H9 (cell line): ENCODE results near the gene LAMB4. TPM values are rescaled to one million over a fixed set of nuclear protein-coding genes. Genes with fewer than 3 reads are reported as not detected.

Experiments used
- DNase-seq: peaks from one replicate; pipeline ENCODE4 v3.0.0-alpha.2; 2017
- H2AFZ ChIP-seq: one replicate; pipeline ENCODE4 v1.6.1; 2013; ENCODE audit warnings: mild to moderate bottlenecking, low read length, control low read depth, moderate library complexity
- H2AK5ac ChIP-seq: 2 replicates; pipeline ENCODE4 v1.6.1; 2013; ENCODE audit warnings: low read length, control low read depth, mixed read lengths; ENCODE audit not compliant: insufficient read length
- H2BK120ac ChIP-seq: one replicate; pipeline ENCODE4 v1.6.1; 2013; ENCODE audit warnings: low read depth, mild to moderate bottlenecking, low read length, control low read depth, inconsistent platforms; ENCODE audit not compliant: poor library complexity, severe bottlenecking
- H2BK12ac ChIP-seq: 2 replicates; pipeline ENCODE4 v1.6.1; 2013; ENCODE audit warnings: low read length, control low read depth, mixed read lengths, low read depth; ENCODE audit not compliant: insufficient read length
- H2BK15ac ChIP-seq: 2 replicates; pipeline ENCODE4 v1.6.1; 2013; ENCODE audit warnings: low read depth, low read length, control low read depth
- H2BK20ac ChIP-seq: one replicate; pipeline ENCODE4 v1.6.1; 2013; ENCODE audit warnings: low read depth, mild to moderate bottlenecking, low read length, control low read depth, inconsistent platforms; ENCODE audit not compliant: poor library complexity, severe bottlenecking
- H2BK5ac ChIP-seq: 2 replicates; pipeline ENCODE4 v1.6.1; 2013; ENCODE audit warnings: low read length, control low read depth, mixed read lengths; ENCODE audit not compliant: insufficient read length
- H3K14ac ChIP-seq: 2 replicates; pipeline ENCODE4 v1.6.1; 2013; ENCODE audit warnings: low read length, control low read depth; ENCODE audit not compliant: insufficient read depth
- H3K18ac ChIP-seq: 2 replicates; pipeline ENCODE4 v1.6.1; 2013; ENCODE audit warnings: low read depth, mild to moderate bottlenecking, mixed read lengths, low read length, control low read depth; ENCODE audit not compliant: insufficient read length
- H3K23ac ChIP-seq: 2 replicates; pipeline ENCODE4 v1.6.1; 2013; ENCODE audit warnings: low read length, control low read depth, mixed read lengths, low read depth; ENCODE audit not compliant: insufficient read length
- H3K23me2 ChIP-seq: 2 replicates; pipeline ENCODE4 v1.6.1; 2013; ENCODE audit warnings: low read depth, mild to moderate bottlenecking, mixed read lengths, low read length, control low read depth; ENCODE audit not compliant: insufficient read length, poor library complexity, severe bottlenecking
- H3K27ac ChIP-seq: 2 replicates; pipeline ENCODE4 v1.5.1; 2013; ENCODE audit warnings: low read length, control low read depth, mixed read lengths, low read depth; ENCODE audit not compliant: insufficient read length
- H3K27me3 ChIP-seq: 2 replicates; pipeline ENCODE4 v1.6.1; 2013; ENCODE audit warnings: low read length, control low read depth, inconsistent platforms; ENCODE audit not compliant: insufficient read depth
- H3K4ac ChIP-seq: 2 replicates; pipeline ENCODE4 v1.6.1; 2013; ENCODE audit warnings: low read depth, mild to moderate bottlenecking, control low read depth, inconsistent platforms, low read length, moderate library complexity
- H3K4me1 ChIP-seq: 2 replicates; pipeline ENCODE4 v1.6.1; 2013; ENCODE audit warnings: low read length, control low read depth, inconsistent platforms; ENCODE audit not compliant: insufficient read depth
- H3K4me2 ChIP-seq: 2 replicates; pipeline ENCODE4 v1.6.1; 2013; ENCODE audit warnings: low read length, control low read depth, mixed read lengths; ENCODE audit not compliant: insufficient read length, insufficient read depth
- H3K56ac ChIP-seq: 2 replicates; pipeline ENCODE4 v1.6.1; 2013; ENCODE audit warnings: low read depth, mild to moderate bottlenecking, mixed read lengths, low read length, control low read depth; ENCODE audit not compliant: insufficient read length
- H3K79me1 ChIP-seq: 2 replicates; pipeline ENCODE4 v1.6.1; 2013; ENCODE audit warnings: low read depth, mild to moderate bottlenecking, moderate library complexity, low read length, control low read depth, inconsistent platforms; ENCODE audit not compliant: insufficient read depth, poor library complexity, severe bottlenecking
- H3K79me2 ChIP-seq: 2 replicates; pipeline ENCODE4 v1.6.1; 2013; ENCODE audit warnings: low read length, control low read depth, inconsistent platforms; ENCODE audit not compliant: insufficient read depth
- H3K9ac ChIP-seq: 2 replicates; pipeline ENCODE4 v1.6.1; 2013; ENCODE audit warnings: low read length, control low read depth, mixed read lengths; ENCODE audit not compliant: insufficient read length; ENCODE audit errors: extremely low read depth
- H3K9me3 ChIP-seq: one replicate; pipeline ENCODE4 v1.6.1; 2013; ENCODE audit warnings: low read depth, low read length, inconsistent platforms; ENCODE audit not compliant: control insufficient read depth
- H3T11ph ChIP-seq: one replicate; pipeline ENCODE4 v1.6.1; 2013; ENCODE audit warnings: mild to moderate bottlenecking, low read length, control low read depth, inconsistent platforms
- H4K20me1 ChIP-seq: one replicate; pipeline ENCODE4 v1.6.1; 2013; ENCODE audit not compliant: control insufficient read depth, insufficient read length, insufficient read depth
- H4K5ac ChIP-seq: 2 replicates; pipeline ENCODE4 v1.6.1; 2013; ENCODE audit warnings: low read depth, mild to moderate bottlenecking, mixed read lengths, low read length, control low read depth; ENCODE audit not compliant: insufficient read length
- H4K8ac ChIP-seq: replicated peaks from 2 replicates; pipeline ENCODE4 v1.6.1; 2013; ENCODE audit warnings: low read length, control low read depth, mixed read lengths, low read depth; ENCODE audit not compliant: insufficient read length
- H4K91ac ChIP-seq: 2 replicates; pipeline ENCODE4 v1.6.1; 2013; ENCODE audit warnings: low read depth, mild to moderate bottlenecking, moderate library complexity, mixed read lengths, low read length, control low read depth; ENCODE audit not compliant: insufficient read length
- H3K27ac Mint-ChIP-seq, 3 experiments: 2 replicates in 2 of 3; 3 replicates in 1 of 3; pipeline ENCODE4 v1.8.0; 2020 to 2021; ENCODE audit warnings: mixed read lengths in 3 of 3, mild to moderate bottlenecking in 1 of 3, moderate library complexity in 1 of 3
- H3K27me3 Mint-ChIP-seq: 2 replicates; pipeline ENCODE4 v1.8.0; 2021; ENCODE audit warnings: low read depth, mild to moderate bottlenecking, moderate library complexity, mixed read lengths
- H3K36me3 Mint-ChIP-seq, 3 experiments: 2 replicates in 2 of 3; 3 replicates in 1 of 3; pipeline ENCODE4 v1.8.0; 2020 to 2021; ENCODE audit warnings: low read depth in 3 of 3, mixed read lengths in 3 of 3; ENCODE audit not compliant: insufficient read depth in 1 of 3
- H3K4me1 Mint-ChIP-seq, 2 experiments: 2 replicates each; pipeline ENCODE4 v1.8.0; 2020; ENCODE audit warnings: mixed read lengths in 2 of 2
- H3K4me3 Mint-ChIP-seq, 2 experiments: 2 replicates in 1 of 2; 3 replicates in 1 of 2; pipeline ENCODE4 v1.8.0; 2020 to 2021; ENCODE audit warnings: mild to moderate bottlenecking in 2 of 2, mixed read lengths in 2 of 2, moderate library complexity in 1 of 2
- H3K9me3 Mint-ChIP-seq, 2 experiments: 2 replicates in 1 of 2; 3 replicates in 1 of 2; pipeline ENCODE4 v1.8.0; 2020; ENCODE audit warnings: mild to moderate bottlenecking in 2 of 2, mixed read lengths in 2 of 2, moderate library complexity in 1 of 2
- CTCF ChIP-seq: fragments of 200-600 bp; sonication (generic); conservative IDR thresholded peaks from 3 replicates; pipeline ENCODE4 v1.8.0; 2021; ENCODE audit warnings: antibody characterized with exemption, mild to moderate bottlenecking
- WGBS: extraction: QIAGEN DNeasy Blood & Tissue Kit; methylation state at CpG from one replicate; pipeline ENCODE4 v1.1.7; 2013; ENCODE audit warnings: missing lambda C conversion rate, low lambda C conversion rate, mixed read lengths; ENCODE audit not compliant: insufficient read length; ENCODE audit errors: extremely low coverage; 5-methylcytosine and 5-hydroxymethylcytosine counted together
- total RNA-seq: library from RNA; stranded (reverse); gene quantifications from 2 replicates; pipeline ENCODE4 v1.2.1, GENCODE V29; 2021

The LAMB4 gene
- total RNA-seq, 1 experiment from 2014 or later = not detected

- no peak overlapping the region for H4K5ac ChIP-seq
- Mint-ChIP-seq H3K4me1 (peaks cover 14% of the 10 kb centered on the region in 2 experiments), H3K27ac (no peak overlapping the region), H3K4me3 (no peak overlapping the region), H3K27me3 (no peaks in the 10 kb centered on the region; the same call in 1 of the 2 replicates), H3K36me3 (no peaks in the 10 kb centered on the region), H3K9me3 (no peaks in the 10 kb centered on the region)
- H2BK5ac ChIP-seq = no peak overlapping the region
- H3K79me1 ChIP-seq = no peaks in the 10 kb centered on the region
- no peak for DNase-seq
- H3K23me2 ChIP-seq = no peaks in the 10 kb centered on the region
- no peak overlapping the region for H3K9ac ChIP-seq
- H3K4ac ChIP-seq = no peak overlapping the region
- WGBS = no CpG with 5 or more reads among the region's 9 CpGs
- no peak overlapping the region for H2BK12ac ChIP-seq
- H4K91ac ChIP-seq = no peak overlapping the region
- no peak overlapping the region for H3K56ac ChIP-seq
- no peaks in the 10 kb centered on the region for H3K27me3 ChIP-seq
- no peak overlapping the region for H3K14ac ChIP-seq
- no peak overlapping the region for H2BK15ac ChIP-seq
- no peak overlapping the region for H3T11ph ChIP-seq
- no peak overlapping the region for H3K27ac ChIP-seq
- H2BK120ac ChIP-seq = no peak overlapping the region
- H3K4me2 ChIP-seq = no peak overlapping the region
- no peak overlapping the region for H2AK5ac ChIP-seq
- H4K8ac ChIP-seq = no peak overlapping the region
- no peak for TF ChIP-seq CTCF
- H3K18ac ChIP-seq = no peak overlapping the region
- no peak overlapping the region for H2AFZ ChIP-seq
- no peaks in the 10 kb centered on the region for H3K9me3 ChIP-seq
- H3K23ac ChIP-seq = no peak overlapping the region
- peaks cover 4% of the 10 kb centered on the region; the same call in 1 of the 2 replicates for H3K4me1 ChIP-seq
- no peak overlapping the region for H2BK20ac ChIP-seq
- no peaks in the 10 kb centered on the region for H4K20me1 ChIP-seq
- H3K79me2 ChIP-seq = no peaks in the 10 kb centered on the region
Measured at GRCh38 chr7:108066486-108066885, 63.7 kb downstream of the LAMB4 start.
